GM19025 (cell line): ENCODE measurements around the gene ZFP2.
A peak's percentile ranks its signal among the peaks of the same experiment; 100 is the strongest.
"Not testable (repeated sequence)": the region's sequence is repeated elsewhere in the genome, so short reads cannot be mapped to it uniquely, and the experiment has no call there.

Experiments
- ATAC-seq: cut with Tn5 transposase; IDR thresholded peaks from one replicate; pipeline ENCODE4 v1.9.1; 2021; ENCODE audit warnings: mild to moderate bottlenecking, low read depth, moderate library complexity; ENCODE audit not compliant: unreplicated experiment

Gene ZFP2

DNA sequence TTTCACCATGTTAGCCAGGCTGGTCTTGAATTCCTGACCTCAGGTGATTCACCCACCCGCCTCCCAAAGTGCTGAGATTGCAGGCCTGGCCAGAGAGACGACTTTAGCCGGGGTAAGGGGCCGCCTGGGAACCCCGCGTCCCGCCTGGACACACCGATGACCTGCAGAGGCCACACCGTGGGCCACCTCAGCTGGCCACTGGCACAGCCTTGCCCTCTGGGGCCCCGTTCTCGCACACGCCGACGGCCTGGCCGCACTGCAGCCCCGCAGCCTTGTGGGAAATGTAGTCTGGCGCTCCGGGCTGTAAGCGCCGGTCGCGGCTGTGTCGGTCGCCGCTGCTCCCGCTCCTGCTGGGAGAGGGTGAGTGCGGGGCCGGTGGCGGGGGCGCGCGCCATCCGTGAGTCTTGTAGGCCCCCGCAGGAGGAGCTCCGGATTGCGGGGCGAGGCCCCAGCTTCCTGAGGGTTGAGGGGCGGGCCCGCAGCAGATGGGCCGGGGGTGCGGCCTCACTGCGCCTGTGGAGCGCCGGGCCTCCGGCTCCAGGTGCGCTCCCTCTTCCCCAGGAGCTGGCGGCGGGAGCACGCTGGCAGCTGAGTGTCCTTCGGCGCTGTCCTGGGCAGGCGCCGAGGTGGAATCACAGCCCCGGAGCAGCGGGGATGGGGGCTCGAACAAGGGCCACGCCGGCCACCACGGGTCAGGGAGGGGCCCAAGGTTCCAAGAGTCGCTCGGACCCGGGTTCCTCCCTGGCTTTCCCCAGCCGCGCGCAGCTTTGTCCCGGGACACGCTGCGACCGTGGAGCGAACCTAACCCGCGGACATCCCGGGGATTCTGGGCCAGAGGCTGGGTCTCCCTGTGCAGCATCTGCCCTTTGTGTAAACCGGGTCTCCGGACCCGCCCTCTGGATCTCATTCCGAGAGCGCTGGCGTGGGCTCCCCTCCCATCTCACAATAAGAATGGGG lies at the start of gene ZFP2:
Gene ZFP2, plus strand, starts transcription at position 299 of the 957 bp plus-strand sequence. CDS start 35,401 bp downstream, outside the sequence.
- no peak for ATAC-seq

DNA sequence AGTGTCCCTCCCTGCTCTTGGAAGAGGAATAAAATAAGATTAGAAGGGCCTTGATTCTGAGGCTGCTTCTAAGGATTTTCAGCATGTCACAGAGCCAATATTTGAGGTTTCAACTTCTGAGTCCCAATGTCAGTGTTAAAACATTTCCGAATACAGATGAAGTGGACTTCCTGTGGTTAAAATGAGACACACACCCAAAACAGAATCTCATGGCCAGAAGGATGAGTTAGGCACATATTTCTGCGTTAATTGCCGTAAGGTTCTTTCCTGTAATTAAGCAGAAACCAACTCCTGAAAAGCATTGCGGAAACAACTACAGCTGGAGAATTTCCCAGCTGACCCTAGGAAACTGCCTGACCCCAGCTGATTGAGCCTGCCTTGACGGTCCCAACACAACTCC lies 46.4 kb upstream of the ZFP2 start:
- no peak for ATAC-seq

DNA sequence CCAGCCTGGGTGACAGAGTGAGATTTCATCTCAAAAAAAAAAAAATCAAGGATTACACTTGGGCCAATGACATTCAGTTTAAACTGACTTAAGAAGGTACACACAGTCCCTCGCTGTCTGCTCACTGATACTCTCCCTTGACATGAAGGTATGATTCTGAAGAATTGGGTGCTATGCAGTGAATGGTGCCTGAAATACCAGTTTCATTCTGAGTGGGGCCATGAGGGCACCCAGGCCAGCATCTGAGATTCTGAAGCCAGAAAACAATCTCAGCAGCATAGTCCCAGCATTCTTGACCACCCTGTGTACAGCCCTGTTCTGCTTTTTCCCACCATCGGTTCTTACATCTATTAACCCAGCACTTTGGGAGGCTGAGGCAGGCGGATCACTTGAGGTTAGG lies 43.8 kb upstream of the ZFP2 start:
- no peak for ATAC-seq

DNA sequence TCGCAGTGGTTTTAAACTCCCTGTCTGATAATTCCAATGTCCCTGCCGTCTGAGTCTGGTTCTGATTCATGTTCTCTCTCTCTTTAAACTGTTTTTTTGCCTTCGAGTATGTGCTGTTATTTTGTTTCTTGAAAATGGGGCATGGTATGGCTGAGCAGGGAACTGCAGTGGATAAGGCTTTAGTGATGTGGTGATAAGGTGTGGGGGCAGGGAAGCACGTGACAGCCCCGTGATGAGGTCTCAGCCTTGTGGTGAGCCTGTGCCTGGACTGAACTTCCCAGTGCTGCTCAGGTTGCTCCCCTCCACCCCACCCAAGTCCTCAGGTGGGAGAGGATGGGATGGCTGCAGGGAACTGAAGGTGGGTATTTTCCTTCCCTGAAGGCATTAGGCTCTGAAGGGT lies 41.4 kb upstream of the ZFP2 start:
- no peak for ATAC-seq

DNA sequence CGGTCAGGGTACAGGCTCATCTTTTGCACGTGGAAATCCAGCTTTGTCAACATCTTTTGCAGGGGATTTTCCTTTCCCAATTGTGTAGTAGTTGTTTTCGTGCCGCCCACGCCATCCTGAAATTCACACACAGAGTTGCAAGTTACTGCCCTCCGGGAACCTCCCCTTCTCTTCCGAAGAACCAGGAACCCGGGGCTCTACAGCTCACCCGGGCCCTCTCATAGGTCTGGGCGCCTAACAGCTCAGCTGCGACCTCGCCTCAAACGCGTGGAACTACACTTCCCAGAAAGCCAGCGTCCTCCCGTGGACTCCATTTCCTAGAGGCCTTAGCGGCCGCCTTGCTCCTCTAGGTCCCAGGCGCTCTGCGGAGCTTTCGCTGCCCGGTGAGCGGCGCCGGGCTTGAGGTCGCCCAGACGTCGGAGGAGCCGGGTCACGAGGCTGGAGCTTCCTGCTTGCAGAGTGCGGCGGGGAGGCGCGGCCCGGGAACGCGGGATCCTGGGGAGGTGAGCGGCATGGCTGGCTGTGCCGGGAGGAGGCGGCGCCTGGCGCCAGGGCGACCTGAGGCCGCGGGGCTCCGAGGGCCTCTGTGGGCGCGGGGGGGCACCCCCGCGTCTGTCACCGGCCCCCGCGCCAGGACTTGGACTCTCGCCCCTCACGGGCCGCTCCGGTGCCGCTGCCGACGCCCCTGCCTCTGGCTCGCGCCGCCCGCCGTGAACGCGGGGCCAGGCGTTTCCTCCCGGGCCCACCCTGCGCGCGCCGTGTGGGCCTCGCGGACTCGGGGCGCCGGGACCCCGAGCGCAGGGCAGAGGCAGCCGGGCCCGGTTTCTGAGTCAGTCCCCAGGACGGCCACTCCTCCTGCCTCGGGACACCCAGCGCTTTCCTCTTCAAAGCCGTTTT lies 35.8 kb upstream of the ZFP2 start, which contains the start of gene ZNF354B:
Gene ZNF354B, plus strand, starts transcription at position 329 of the 897 bp plus-strand sequence. CDS start 1,095 bp downstream, outside the sequence.
- peak; percentile 93 for ATAC-seq

DNA sequence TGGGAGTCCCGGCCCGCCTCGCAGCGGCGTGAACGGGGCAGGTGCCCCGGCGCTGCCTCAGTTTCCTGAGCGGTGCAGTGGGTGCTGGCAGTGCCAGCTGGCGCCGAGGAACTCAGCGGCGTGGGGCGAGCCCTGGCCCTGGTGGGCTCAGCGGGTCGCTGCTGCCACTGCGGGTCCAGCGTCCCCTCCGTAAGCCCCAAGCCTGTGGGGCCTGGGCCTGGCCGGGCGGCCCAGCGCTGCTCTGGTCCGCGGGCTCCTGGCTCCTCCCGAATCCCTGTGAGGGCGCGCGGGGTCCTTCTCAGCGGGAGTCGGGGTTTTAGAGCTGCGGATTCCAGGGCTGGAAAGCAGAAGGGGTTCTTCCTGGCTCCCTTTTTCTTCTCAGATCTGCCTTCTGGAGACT lies 35.1 kb upstream of the ZFP2 start:
- ATAC-seq: not testable (repeated sequence)

DNA sequence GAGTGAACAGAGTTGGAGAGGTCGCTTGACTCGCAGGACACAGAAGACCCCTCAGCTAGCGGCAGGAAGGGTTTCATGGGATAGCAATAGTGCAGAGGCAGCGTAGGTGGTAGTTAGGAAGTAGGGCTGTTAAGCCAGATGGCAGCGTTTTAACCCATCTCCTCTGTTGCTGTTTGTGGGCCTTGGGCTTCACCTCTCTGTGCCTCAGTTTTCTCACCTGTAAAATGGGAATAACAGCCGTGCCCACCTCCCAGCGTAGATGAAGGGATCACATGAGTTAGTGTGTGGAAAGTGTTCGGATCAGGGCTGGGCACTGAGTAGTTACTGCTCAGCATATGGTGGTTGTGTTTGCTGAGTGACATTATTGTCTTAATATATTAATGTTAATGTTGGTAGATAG lies 34.1 kb upstream of the ZFP2 start:
- no peak for ATAC-seq

DNA sequence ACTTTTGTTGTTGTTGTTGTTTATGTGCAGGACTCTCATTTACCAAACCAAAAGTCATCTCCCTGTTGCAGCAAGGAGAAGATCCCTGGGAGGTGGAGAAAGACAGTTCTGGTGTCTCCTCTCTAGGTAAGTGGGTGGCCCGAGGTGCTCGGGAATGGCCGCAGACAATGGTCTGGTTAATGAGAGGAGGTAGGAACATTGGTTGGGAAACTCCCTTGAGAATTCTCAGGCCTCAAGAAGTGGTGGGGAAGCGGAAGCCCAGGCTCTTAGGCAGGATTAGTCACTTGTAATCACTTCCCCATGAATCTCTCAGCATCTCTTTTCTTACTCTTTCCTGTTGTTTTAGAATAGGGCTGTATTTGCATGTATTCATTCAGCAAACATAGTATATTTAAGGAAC lies 28.8 kb upstream of the ZFP2 start:
- ATAC-seq: no peak

DNA sequence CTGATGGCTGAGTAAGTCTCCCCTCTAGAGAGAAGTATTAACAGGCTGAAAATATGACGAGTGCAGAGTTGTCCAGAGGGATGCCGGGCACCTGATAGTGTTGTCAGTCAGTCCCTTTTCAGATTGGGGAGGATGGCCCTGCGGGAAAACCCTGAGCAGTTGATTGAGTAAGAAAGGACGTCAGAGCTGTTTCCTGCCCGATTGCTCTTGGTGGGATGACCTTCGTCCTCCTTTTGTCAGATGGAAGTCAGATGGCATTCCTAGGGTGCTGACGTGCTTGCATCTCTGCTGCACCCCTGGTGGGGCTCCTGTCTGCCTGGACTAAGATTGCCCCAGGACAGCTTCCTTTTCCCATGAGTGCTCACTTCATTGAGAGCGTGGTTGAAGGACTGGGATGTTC lies 26.1 kb upstream of the ZFP2 start:
- ATAC-seq: no peak

DNA sequence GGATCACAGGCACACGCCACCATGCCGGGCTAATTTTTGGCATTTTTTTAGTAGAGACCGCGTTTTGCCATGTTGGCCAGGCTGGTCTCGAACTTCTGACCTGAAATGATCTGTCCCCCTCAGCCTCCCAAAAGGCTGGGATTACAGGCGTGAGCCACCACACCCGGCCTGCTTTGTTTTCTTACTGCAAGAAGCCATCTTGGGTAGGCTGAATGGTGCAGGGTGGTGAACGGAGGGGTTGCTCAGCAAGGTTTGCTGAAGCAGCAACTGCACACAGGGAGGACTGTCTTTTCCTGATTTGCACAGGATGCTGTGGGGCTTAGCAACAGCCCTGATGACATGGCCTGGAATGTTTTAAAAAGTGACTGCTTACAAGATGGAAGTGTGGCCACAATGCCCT lies 25.3 kb upstream of the ZFP2 start:
- no peak for ATAC-seq

DNA sequence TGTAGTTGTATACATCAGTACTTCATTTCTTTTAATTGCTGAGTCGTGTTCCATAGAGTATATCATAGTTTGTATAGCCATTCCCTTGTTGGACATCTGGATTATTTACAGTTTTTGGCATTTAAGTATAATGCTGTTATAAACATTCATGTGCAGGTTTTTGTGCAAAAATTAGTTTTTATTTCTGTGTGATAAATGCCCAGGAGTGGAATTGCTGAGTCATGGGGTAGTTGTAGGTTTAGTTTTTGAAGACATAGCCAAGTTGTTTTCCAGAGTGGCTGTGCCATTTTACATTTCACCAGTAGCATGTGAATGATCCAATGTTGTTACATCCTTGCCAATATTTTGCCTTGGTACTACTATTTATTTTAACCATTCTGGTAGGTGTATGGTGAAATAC lies 23.4 kb upstream of the ZFP2 start:
- no peak for ATAC-seq

DNA sequence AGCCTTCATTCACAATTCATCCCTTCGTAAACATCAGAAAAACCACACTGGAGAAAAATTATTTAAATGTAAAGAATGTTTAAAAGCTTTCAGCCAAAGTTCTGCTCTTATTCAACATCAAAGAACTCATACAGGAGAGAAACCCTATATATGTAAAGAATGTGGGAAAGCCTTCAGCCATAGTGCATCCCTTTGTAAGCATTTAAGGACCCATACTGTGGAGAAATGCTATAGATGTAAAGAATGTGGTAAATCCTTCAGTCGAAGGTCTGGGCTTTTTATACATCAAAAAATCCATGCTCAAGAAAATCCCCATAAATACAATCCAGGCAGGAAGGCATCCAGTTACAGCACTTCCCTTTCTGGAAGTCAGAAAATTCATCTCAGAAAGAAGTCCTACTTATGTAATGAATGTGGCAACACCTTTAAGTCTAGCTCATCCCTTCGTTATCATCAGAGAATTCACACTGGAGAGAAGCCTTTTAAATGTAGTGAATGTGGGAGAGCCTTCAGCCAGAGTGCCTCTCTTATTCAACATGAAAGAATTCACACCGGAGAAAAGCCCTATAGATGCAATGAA lies 12.5 kb upstream of the ZFP2 start:
- ATAC-seq: not testable (repeated sequence)

DNA sequence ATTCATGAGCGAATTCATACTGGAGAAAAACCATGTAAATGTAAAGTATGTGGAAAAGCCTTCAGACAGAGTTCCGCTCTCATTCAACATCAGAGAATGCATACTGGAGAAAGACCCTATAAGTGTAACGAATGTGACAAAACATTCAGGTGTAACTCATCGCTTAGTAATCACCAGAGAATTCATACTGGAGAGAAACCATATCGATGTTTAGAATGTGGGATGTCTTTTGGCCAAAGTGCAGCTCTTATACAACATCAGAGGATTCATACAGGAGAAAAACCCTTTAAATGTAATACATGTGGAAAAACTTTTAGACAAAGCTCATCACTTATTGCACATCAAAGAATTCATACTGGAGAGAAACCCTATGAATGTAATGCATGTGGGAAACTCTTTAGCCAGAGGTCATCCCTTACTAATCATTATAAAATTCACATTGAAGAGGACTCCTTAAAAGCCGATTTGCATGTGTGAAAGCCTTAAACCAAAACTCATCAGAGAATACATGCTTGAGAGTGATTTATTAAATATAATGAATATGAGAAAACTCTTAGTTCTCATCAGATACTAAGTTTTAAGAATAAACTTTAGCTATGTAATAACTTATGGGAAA lies 11.8 kb upstream of the ZFP2 start:
- no peak for ATAC-seq

DNA sequence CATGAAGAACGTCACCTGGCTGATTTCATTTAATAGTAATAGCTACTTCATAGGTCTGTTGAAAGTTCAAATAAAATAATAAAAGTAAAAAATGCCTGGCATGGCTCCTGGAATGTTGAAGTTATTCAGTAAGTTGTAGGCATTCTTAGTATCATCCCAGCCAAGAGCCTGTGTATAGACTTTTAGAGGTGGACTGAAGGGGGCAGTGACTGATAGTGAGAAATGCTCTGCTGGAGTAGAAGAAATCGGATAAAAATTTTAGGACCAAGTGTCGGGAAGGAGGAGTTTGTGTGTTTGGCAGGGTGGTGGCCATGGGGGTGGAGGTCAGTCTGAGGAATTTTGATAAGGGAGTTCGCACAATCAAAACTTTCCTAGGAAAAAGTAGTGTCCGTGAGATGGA lies 3.6 kb downstream of the ZFP2 start:
- no peak for ATAC-seq

DNA sequence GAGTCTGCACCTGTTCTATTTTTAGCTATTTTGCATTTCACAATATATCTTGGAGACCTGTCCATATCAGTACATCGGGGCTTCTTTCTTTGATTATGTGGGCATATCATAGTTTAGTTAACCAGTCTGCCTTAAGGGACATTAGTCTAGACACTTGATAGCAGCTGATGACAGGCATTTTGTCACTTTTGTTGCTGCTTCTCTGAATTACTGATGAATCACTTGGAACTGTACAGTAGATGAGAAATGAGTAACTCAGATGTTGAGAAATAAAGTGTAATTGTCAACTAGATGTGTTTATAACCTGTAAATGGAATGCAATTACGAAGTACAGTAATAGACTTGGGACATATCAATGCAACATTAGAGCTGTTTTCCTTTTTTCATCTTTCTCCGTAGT lies 7.1 kb downstream of the ZFP2 start:
- no peak for ATAC-seq

DNA sequence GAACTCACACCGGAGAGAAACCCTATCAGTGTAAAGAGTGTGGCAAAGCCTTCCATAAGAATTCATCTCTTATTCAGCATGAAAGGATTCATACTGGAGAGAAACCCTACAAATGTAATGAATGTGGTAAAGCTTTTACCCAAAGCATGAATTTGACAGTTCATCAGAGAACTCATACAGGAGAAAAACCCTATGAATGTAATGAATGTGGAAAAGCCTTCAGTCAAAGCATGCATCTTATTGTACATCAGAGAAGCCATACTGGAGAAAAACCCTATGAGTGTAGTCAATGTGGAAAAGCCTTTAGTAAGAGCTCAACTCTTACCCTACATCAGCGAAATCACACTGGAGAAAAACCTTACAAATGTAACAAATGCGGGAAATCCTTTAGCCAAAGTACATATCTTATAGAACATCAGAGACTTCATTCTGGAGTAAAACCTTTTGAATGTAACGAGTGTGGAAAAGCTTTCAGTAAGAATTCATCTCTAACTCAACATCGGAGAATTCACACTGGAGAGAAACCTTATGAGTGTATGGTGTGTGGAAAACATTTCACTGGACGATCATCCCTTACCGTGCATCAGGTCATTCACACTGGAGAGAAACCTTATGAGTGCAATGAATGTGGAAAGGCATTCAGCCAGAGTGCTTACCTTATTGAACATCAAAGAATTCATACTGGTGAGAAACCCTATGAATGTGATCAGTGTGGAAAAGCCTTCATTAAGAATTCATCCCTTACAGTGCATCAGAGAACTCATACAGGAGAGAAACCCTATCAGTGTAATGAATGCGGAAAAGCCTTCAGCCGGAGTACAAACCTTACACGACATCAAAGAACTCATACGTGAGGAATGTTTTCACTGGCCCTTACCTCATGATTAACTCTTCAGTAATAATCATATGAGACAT lies 36.4 kb downstream of the ZFP2 start:
- ATAC-seq: no peak

DNA sequence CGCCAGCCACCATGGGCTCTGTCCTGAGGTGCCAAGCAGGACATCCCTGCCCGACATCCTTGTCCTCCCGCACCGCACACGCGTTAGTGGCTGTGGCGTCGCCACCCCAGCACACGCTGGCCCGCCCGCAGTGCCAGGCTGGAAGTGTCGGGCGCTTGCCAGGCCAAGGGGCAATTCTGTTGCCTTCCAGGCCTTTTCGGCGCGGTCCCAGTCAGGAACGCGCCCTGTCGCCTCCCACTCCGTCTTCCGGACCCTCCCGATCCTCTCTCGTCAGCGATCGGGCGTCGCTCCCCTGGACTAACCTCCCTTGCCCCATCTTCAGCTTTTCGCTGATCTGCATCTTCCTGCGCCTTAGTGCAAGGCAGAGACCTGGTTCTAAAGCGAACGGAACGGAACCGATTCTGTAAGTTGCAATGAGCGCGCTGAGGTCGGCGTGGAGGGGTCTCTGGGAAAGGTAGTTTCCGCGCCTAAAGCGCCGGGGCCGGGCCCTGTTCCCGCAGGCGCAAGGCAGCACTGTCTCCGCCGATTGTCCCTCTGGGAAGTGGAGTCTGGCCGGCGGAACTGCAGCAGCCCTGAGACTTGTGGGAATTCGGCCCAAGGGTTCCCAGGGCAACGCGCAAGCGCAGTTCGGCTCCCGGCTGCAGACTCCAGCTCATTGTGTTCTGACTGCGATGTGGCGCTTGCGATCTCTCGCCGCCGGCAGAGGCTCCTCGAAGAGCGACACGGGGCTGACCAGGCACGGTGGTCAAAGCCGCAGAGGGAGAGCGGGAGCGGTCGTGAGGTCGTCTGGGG lies 45.1 kb downstream of the ZFP2 start, which contains the start of gene ZNF454:
Gene ZNF454, plus strand, starts transcription at position 630 of the 792 bp plus-strand sequence. CDS start 1,594 bp downstream, outside the sequence.
- no peak for ATAC-seq

DNA sequence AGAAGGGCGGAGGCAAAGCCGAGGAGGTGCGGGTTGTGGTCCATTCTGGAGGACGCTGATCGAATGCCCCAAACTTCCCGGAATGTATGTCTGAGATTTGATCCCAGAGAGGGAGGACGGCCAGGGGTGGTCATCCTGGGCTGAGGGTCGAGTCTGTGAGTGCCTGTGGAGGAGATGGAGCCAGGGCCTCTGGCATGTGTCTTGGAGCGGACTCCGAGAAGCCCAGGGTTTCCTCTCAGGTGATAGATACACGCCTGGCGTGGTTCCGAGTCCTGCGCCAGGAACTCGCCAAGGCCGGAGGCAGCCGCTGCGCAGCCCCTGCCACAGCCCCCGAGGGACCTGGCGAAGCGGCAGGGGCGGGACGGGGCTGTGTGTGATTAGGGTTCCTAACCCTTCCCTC lies 45.6 kb downstream of the ZFP2 start:
- ATAC-seq: no peak
